Testis (tissue), 2 donors: ENCODE measurements around the gene SUSD6.

ENCODE experiments used
- CTCF ChIP-seq, 3 experiments: fragments of 450-650 bp in 2 of 3; fragments of 200-600 bp in 1 of 3; sonication (generic) in 1 of 3; IDR thresholded peaks; one replicate each; pipeline ENCODE4 v1.5.1; 2016 to 2019; ENCODE audit warnings: antibody characterized with exemption in 3 of 3, mild to moderate bottlenecking in 2 of 3, moderate library complexity in 1 of 3
- POLR2A ChIP-seq: fragments of 450-650 bp; IDR thresholded peaks from one replicate; pipeline ENCODE4 v1.6.1; 2017; ENCODE audit warnings: antibody characterized with exemption, mild to moderate bottlenecking, moderate library complexity

- TF ChIP-seq CTCF (IDR thresholded peaks at IDR 0.05) (no peak), POLR2A (no peak)
Measured at GRCh38 chr14:69573831-69574262, 37.5 kb upstream of the SUSD6 start.
